ENCODE data around the gene PDZD4.

PDZD4 gene

DNA sequence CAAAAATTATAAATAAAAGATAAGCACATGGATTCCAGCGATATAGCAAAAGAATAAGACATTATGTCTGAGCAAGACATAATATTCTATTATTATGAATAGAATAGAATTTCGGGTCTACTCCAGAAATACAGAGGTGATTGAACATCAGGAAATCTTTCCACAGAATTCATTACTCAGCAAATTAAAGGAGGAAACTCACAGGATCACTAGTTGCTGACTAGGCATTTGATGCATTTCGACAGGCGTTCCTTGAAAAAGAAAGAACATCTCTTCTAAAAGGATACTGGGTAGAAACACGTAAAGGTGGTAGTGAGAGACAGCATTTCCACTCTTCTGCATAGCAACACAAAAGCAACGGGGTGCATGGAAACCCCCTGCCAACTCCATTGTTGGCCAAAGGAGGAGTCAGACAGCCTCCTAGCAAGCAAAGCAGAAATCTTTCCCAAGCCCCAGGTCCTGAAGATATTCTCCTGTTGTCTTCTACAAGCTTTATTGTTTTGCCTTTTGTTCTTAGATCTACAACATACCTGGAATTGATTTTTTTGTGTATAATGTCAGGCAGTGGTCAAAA lies 14.3 kb upstream of the PDZD4 start:
- H3K9ac ChIP-seq: no peak overlapping the region
- H3K27ac ChIP-seq: no peak overlapping the region
- no peaks in the 10 kb centered on the region for H4K20me1 ChIP-seq (ENCODE audit: insufficient read depth)
- no peaks in the 10 kb centered on the region for H3K36me3 ChIP-seq (ENCODE audit: insufficient read depth)
- H2AFZ ChIP-seq (ENCODE audit: low read depth): no peak overlapping the region
- no peaks in the 10 kb centered on the region for H3K4me1 ChIP-seq (ENCODE audit: low read depth, poor library complexity, severe bottlenecking)
- H3K4me3 ChIP-seq (IDR thresholded peaks at IDR 0.05; ENCODE audit: insufficient read depth, low read depth, low read length): no peak overlapping the region
- peaks cover 16% of the 10 kb centered on the region; the same call in 1 of the 2 replicates for H3K27me3 ChIP-seq (ENCODE audit: insufficient read depth, low read depth)
- no peaks in the 10 kb centered on the region for H3K79me2 ChIP-seq (ENCODE audit: insufficient read depth, low read depth)
- no peak overlapping the region for H3K4me2 ChIP-seq
- TF ChIP-seq, protein P1, sequence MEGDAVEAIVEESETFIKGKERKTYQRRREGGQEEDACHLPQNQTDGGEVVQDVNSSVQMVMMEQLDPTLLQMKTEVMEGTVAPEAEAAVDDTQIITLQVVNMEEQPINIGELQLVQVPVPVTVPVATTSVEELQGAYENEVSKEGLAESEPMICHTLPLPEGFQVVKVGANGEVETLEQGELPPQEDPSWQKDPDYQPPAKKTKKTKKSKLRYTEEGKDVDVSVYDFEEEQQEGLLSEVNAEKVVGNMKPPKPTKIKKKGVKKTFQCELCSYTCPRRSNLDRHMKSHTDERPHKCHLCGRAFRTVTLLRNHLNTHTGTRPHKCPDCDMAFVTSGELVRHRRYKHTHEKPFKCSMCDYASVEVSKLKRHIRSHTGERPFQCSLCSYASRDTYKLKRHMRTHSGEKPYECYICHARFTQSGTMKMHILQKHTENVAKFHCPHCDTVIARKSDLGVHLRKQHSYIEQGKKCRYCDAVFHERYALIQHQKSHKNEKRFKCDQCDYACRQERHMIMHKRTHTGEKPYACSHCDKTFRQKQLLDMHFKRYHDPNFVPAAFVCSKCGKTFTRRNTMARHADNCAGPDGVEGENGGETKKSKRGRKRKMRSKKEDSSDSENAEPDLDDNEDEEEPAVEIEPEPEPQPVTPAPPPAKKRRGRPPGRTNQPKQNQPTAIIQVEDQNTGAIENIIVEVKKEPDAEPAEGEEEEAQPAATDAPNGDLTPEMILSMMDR (conservative IDR thresholded peaks at IDR 0.05; ENCODE audit: low read depth, low read length): no peak

- Histone ChIP-seq H4K20me1 (ENCODE audit: insufficient read depth) (no peaks in the 10 kb centered on the region), H2AFZ (ENCODE audit: low read depth) (no peak overlapping the region), H3K4me3 (IDR thresholded peaks at IDR 0.05; ENCODE audit: insufficient read depth, low read depth, low read length) (no peak overlapping the region), H3K27me3 (ENCODE audit: insufficient read depth, low read depth) (peaks cover 21% of the 10 kb centered on the region; the same call in 1 of the 2 replicates), H3K4me2 (no peak overlapping the region), H3K4me1 (ENCODE audit: low read depth, poor library complexity, severe bottlenecking) (no peaks in the 10 kb centered on the region), H3K79me2 (ENCODE audit: insufficient read depth, low read depth) (no peaks in the 10 kb centered on the region), H3K27ac (no peak overlapping the region), H3K36me3 (ENCODE audit: insufficient read depth) (no peaks in the 10 kb centered on the region), H3K9ac (no peak overlapping the region)
- TF ChIP-seq, protein P1 (conservative IDR thresholded peaks at IDR 0.05; ENCODE audit: low read depth, low read length): no peak
Observed at GRCh38 chrX:153836921-153837320, 6.6 kb upstream of the PDZD4 start.

- no peaks in the 10 kb centered on the region for H3K79me2 ChIP-seq (ENCODE audit: insufficient read depth, low read depth)
- peaks cover 9% of the 10 kb centered on the region; the same call in 1 of the 2 replicates for H3K27me3 ChIP-seq (ENCODE audit: insufficient read depth, low read depth)
- H3K9ac ChIP-seq: no peak overlapping the region
- no peak overlapping the region for H3K4me3 ChIP-seq (IDR thresholded peaks at IDR 0.05; ENCODE audit: insufficient read depth, low read depth, low read length)
- no peaks in the 10 kb centered on the region for H3K4me1 ChIP-seq (ENCODE audit: low read depth, poor library complexity, severe bottlenecking)
- no peak overlapping the region for H3K27ac ChIP-seq
- H3K4me2 ChIP-seq: no peak overlapping the region
- H4K20me1 ChIP-seq (ENCODE audit: insufficient read depth): no peaks in the 10 kb centered on the region
- no peak overlapping the region for H2AFZ ChIP-seq (ENCODE audit: low read depth)
- H3K36me3 ChIP-seq (ENCODE audit: insufficient read depth): no peaks in the 10 kb centered on the region
- TF ChIP-seq, protein P1 (conservative IDR thresholded peaks at IDR 0.05; ENCODE audit: low read depth, low read length): no peak
Observed at GRCh38 chrX:153832728-153833127, 2.4 kb upstream of the PDZD4 start.

DNA sequence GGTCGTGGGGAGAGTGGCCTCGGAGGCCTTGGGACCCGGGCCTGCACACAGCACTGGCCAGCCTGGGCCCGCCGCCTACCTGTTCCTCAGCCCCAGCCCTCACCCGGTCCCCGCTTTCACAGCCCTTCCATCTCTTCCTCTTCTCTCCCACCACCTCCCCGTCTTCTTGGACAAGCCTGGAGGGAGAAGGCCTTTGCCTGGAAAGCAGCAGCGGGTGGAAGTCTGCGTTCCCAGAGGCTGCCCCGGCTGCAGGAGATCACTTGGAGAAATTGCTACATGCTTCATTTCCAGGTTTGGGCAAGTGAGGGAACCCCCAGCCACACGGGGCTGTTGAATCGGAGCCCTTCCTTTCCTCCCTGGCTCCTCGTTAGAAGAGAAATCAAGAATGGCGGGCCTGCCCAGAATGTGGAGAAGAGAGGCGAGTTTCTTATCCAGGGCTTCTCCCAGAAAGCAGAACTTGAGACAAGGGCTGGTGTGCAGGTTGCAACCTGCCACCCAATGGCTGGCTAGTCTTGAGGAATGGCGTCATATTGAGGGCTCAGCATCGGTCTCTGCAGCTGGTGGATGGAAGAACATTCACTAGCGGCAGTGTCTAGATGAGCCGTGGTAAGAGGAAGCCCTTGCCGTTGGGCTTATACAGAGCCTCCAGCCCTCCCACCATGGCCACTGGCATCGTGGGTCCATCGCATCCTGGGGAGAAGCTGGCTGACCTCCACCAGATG lies 1.2 kb upstream of the PDZD4 start:
- Histone ChIP-seq H3K79me2 (ENCODE audit: insufficient read depth, low read depth) (no peaks in the 10 kb centered on the region), H3K27ac (no peak overlapping the region), H2AFZ (ENCODE audit: low read depth) (no peak overlapping the region), H3K27me3 (ENCODE audit: insufficient read depth, low read depth) (peaks cover 13% of the 10 kb centered on the region; the same call in 1 of the 2 replicates), H4K20me1 (ENCODE audit: insufficient read depth) (no peaks in the 10 kb centered on the region), H3K4me2 (no peak overlapping the region), H3K9ac (no peak overlapping the region), H3K4me1 (ENCODE audit: low read depth, poor library complexity, severe bottlenecking) (no peaks in the 10 kb centered on the region), H3K36me3 (ENCODE audit: insufficient read depth) (no peaks in the 10 kb centered on the region), H3K4me3 (IDR thresholded peaks at IDR 0.05; ENCODE audit: insufficient read depth, low read depth, low read length) (no peak overlapping the region)
- TF ChIP-seq, protein P1 (conservative IDR thresholded peaks at IDR 0.05; ENCODE audit: low read depth, low read length): no peak

Data from KMS-11 (cell line).